ENCODE data around the gene UST. TPM values are rescaled to one million over a fixed set of nuclear protein-coding genes. Genes with fewer than 3 reads are reported as not detected.

The UST gene
- total and polyA plus RNA-seq, 9 of the 15 experiments (the other 6 are each of a cell fraction or from before 2014, with no cell fraction given) = 0.04 to 0.10 TPM; not detected in 7

DNA sequence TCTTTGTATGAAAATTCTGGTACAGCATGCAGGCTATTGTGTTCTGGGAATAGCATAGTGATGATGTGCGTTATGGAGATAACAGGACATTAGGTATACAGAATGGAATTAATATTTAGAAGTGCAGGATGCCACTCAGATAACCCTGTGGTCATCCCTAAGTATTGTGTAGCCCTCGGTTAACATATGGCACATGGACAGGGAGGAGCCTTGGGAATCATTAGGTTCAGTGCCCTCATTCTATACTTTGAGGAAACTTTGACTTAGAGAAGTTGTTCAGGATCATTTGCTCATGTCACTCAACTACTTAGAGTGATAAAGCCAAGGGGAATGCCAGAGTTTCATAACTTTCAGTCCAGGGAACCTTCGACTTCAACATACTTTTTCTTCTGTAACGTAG, 185.9 kb downstream of the UST start (continued):
- TF ChIP-seq, protein P1, sequence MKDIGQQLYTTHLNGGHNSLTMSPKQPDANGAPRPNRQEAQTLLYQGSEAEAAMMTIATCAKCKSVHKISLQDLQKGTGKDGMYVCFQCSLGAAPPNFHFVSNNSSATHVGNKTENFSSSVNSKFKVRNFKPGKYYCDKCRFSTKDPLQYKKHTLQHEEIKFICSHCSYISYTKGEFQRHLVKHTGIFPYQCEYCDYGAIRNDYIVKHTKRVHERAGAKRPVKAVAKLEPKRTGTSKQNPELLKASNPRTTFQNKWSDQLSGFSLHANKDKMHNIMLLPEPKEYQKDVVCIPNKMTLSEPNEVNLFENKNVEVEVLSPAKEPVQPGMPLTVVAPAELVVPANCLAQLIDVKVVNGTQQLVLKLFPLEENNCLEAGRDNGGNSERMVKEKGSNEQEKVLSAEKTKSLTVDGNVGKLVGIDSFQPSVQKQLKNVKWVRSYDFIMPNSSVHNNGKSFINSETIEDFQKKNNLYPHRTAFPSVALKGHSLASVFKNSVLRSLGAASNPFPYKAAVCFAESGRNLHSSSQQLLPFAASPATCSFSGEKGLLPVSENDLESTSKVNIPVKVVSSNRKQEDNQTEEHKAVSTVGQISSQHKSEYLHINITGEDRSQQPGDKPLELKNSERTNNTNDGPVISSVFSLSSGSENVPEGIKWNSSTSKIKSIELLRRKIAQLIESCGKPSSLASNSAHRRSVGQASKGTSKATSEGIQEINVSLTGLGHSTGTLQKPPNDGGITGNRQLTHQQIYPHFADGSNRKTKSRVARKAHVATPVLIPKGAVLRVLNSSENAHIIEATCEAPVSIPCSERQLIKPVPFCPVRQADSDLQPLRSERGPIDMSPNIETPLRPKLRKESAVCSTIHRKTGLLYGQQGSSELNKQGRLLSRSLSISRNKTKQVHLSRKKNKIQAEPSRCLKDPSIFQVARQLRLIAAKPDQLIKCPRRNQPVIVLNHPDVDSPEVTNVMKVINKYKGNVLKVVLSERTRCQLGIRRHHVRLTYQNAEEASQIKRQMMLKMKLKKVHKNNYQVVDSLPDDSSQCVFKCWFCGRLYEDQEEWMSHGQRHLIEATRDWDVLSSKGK (CRISPR knock-in tag; IDR thresholded peaks at IDR 0.05) = no peak
- TF ChIP-seq ZFP91 (CRISPR knock-in tag; IDR thresholded peaks at IDR 0.05) = no peak
- no peak for TF ChIP-seq NFE2L1 (tag; IDR thresholded peaks at IDR 0.05; ENCODE audit: borderline replicate concordance, low read depth)
- no peak for TF ChIP-seq POLR2G (IDR thresholded peaks at IDR 0.05; ENCODE audit: low read depth, low read length)
- TF ChIP-seq ZBTB1 (CRISPR knock-in tag; IDR thresholded peaks at IDR 0.05; ENCODE audit: borderline replicate concordance, low read depth) = no peak
- TF ChIP-seq ZBTB5 (IDR thresholded peaks at IDR 0.05) = no peak
- no peak for TF ChIP-seq ZNF699 (CRISPR knock-in tag; IDR thresholded peaks at IDR 0.05; ENCODE audit: insufficient replicate concordance)
- TF ChIP-seq CTCFL (IDR thresholded peaks at IDR 0.05; ENCODE audit: borderline replicate concordance, insufficient read depth, low read depth, low read length, poor library complexity, severe bottlenecking) = no peak
- no peak for TF ChIP-seq STAG1 (CRISPR knock-in tag; IDR thresholded peaks at IDR 0.05; ENCODE audit: borderline replicate concordance)
- TF ChIP-seq ZNF431 (CRISPR knock-in tag; IDR thresholded peaks at IDR 0.05) = no peak
